NCI-H774 (cell line): Measurements from ENCODE around the gene MORN3.
"Not testable (repeated sequence)": the region's sequence is repeated elsewhere in the genome, so short reads cannot be mapped to it uniquely, and the experiment has no call there.

Experiments
- DNase-seq: peaks from one replicate; lab custom pipeline; 2025; lab: John Stamatoyannopoulos, UW

Gene MORN3

GRCh38 chr12:121669521-121669900 lies at the start of gene MORN3:
TSS of gene MORN3 (minus strand) at chr12:121669654. CDS start at chr12:121669483, 171 bp downstream.
- no peak for DNase-seq

GRCh38 chr12:121718653-121719239 lies 49.3 kb upstream of the MORN3 start:
- no peak for DNase-seq

GRCh38 chr12:121717041-121717699 lies 47.7 kb upstream of the MORN3 start:
- DNase-seq = no peak

- DNase-seq = no peak
These were observed 46.5 kb upstream of the MORN3 start for GRCh38 chr12:121715862-121716435.

- not testable (repeated sequence) for DNase-seq
These were observed 45.6 kb upstream of the MORN3 start for GRCh38 chr12:121715055-121715454.

- DNase-seq = no peak
These were observed 44.3 kb upstream of the MORN3 start for GRCh38 chr12:121713793-121714192.

- DNase-seq = no peak
These were observed 43.9 kb upstream of the MORN3 start for GRCh38 chr12:121713257-121713777.

- peak; percentile 80 for DNase-seq
These were observed 43.2 kb upstream of the MORN3 start, which contains the start of gene TMEM120B for GRCh38 chr12:121712461-121713256. TSS of gene TMEM120B (plus strand) at chr12:121712752. CDS start at chr12:121712896, 144 bp downstream.

- DNase-seq = no peak
These were observed 42.7 kb upstream of the MORN3 start for GRCh38 chr12:121712190-121712460.

- no peak for DNase-seq
These were observed 42.1 kb upstream of the MORN3 start for GRCh38 chr12:121711361-121712189.

GRCh38 chr12:121709478-121709961 lies 40.1 kb upstream of the MORN3 start:
- DNase-seq = no peak

- not testable (repeated sequence) for DNase-seq
These were observed 39.6 kb upstream of the MORN3 start for GRCh38 chr12:121709064-121709424.

- DNase-seq = no peak
These were observed 39.0 kb upstream of the MORN3 start for GRCh38 chr12:121708313-121709063.

GRCh38 chr12:121705514-121705913 lies 36.1 kb upstream of the MORN3 start:
- DNase-seq = no peak

- DNase-seq = no peak
These were observed 33.5 kb upstream of the MORN3 start for GRCh38 chr12:121702944-121703343.

- DNase-seq = no peak
These were observed 32.3 kb upstream of the MORN3 start for GRCh38 chr12:121701667-121702277.

GRCh38 chr12:121697861-121698260 lies 28.4 kb upstream of the MORN3 start:
- DNase-seq = not testable (repeated sequence)

GRCh38 chr12:121697093-121697698 lies 27.7 kb upstream of the MORN3 start:
- peak; percentile 53 for DNase-seq

GRCh38 chr12:121693155-121693687 lies 23.8 kb upstream of the MORN3 start:
- DNase-seq = no peak

- DNase-seq = not testable (repeated sequence)
These were observed 23.3 kb upstream of the MORN3 start for GRCh38 chr12:121692744-121693143.
